Kidney (tissue), 14 donors: ENCODE data around the gene MACROD2. TPM values are rescaled to one million over a fixed set of nuclear protein-coding genes. Genes with fewer than 3 reads are reported as not detected.

ENCODE experiments used
- DNase-seq, 5 donors: peaks; one replicate each; pipeline ENCODE4 v3.0.0-alpha.2; 2013 to 2020
- FAIRE-seq: peaks from 2 replicates; lab custom pipeline; 2012; peaks lifted over from hg19 to GRCh38; lab: Jason Lieb, UNC
- H3K27ac ChIP-seq, 2 donors: one replicate each; pipeline ENCODE4 v1.7.0; 2013; ENCODE audit warnings: low read depth in 2 of 2, low read length in 2 of 2, inconsistent platforms in 1 of 2
- H3K27me3 ChIP-seq: one replicate; pipeline ENCODE4 v1.7.1; 2013; ENCODE audit warnings: low read length, inconsistent platforms; ENCODE audit not compliant: control insufficient read depth, insufficient read depth
- H3K36me3 ChIP-seq, 3 donors: one replicate each; pipeline versions ENCODE4 v1.7.0 to v1.7.1; 2013; ENCODE audit warnings: low read length in 3 of 3, control low read depth in 1 of 3, inconsistent platforms in 1 of 3; ENCODE audit not compliant: insufficient read depth in 3 of 3, control insufficient read depth in 2 of 3
- H3K4me1 ChIP-seq, 3 donors: one replicate each; pipeline versions ENCODE4 v1.7.0 to v1.7.1; 2013; ENCODE audit warnings: low read length in 3 of 3, inconsistent platforms in 1 of 3, low read depth in 1 of 3; ENCODE audit not compliant: control insufficient read depth in 2 of 3, insufficient read depth in 2 of 3
- H3K4me3 ChIP-seq, 3 donors: one replicate each; pipeline versions ENCODE4 v1.7.0 to v1.8.1; 2013; ENCODE audit warnings: low read length in 3 of 3, control low read depth in 1 of 3, inconsistent platforms in 1 of 3
- H3K9ac ChIP-seq, 3 donors: one replicate each; pipeline versions ENCODE4 v1.7.0 to v1.7.1; 2013; ENCODE audit warnings: low read length in 3 of 3, control low read depth in 1 of 3, inconsistent platforms in 1 of 3
- H3K9me3 ChIP-seq, 3 donors: one replicate each; pipeline versions ENCODE4 v1.7.0 to v1.7.1; 2013; ENCODE audit warnings: low read length in 3 of 3, control low read depth in 1 of 3, inconsistent platforms in 1 of 3; ENCODE audit not compliant: control insufficient read depth in 2 of 3, insufficient read depth in 1 of 3
- CTCF ChIP-seq: IDR thresholded peaks from 3 replicates; pipeline ENCODE4 v1.5.1; 2012; ENCODE audit warnings: mild to moderate bottlenecking, moderate library complexity, borderline replicate concordance; ENCODE audit not compliant: insufficient read depth; ENCODE audit errors: extremely low read depth
- intact Hi-C: fragments of 100-400 bp; cut with DNase I; formaldehyde crosslinking; loops from one replicate; pipeline ENCODE4 v1.11.1; 2022
- polyA plus RNA-seq: library from polyadenylated mRNA; stranded (reverse); fragments of 350-450 nt; fragmentation: Illumina TruSeq; extraction: RNeasy Lipid Tissue Mini Kit (QIAGEN cat#74804); gene quantifications from one replicate; pipeline ENCODE4 v1.2.3, GENCODE V29; 2014; ENCODE audit warnings: low read depth, low replicate concordance; ENCODE audit not compliant: insufficient read depth
- total RNA-seq: library from RNA; stranded (reverse); fragmentation: NEBNext Ultra II Directional; extraction: Animal tissue kit (Norgen Biotek cat#: 25700); gene quantifications from one replicate; pipeline ENCODE4 v1.2.1, GENCODE V29; 2021
- donor health status: control.
- donor health status: control.
- donor health status: control.
- donor health status: control.
- donor health status: control.
- donor health status: DM: yes; HTN: yes; CAD: no.
- donor health status: Normal renal cell carcinoma (clear cell type).

Gene MACROD2
- total and polyA plus RNA-seq, 2 donors from 2014 or later, result 3.0 to 10.0 TPM

GRCh38 chr20:15020845-15021244 lies 1025.5 kb downstream of the MACROD2 start:
- intact Hi-C loops, result no loop called here
- DNase-seq (no peak), FAIRE-seq (no peak)
- no peak for TF ChIP-seq CTCF
- H3K9ac ChIP-seq, result no peak overlapping the region
- no peaks in the 10 kb centered on the region for H3K36me3 ChIP-seq
- no peak overlapping the region for H3K27ac ChIP-seq
- no peak overlapping the region for H3K4me3 ChIP-seq
- no peaks in the 10 kb centered on the region for H3K9me3 ChIP-seq
- no peaks in the 10 kb centered on the region for H3K27me3 ChIP-seq
- no peaks in the 10 kb centered on the region for H3K4me1 ChIP-seq

- H3K27me3 ChIP-seq, result no peaks in the 10 kb centered on the region
- no peaks in the 10 kb centered on the region for H3K9me3 ChIP-seq
- no peak for TF ChIP-seq CTCF
- intact Hi-C loops, result no loop called here
- H3K4me3 ChIP-seq, result no peak overlapping the region
- H3K36me3 ChIP-seq, result no peaks in the 10 kb centered on the region
- no peak overlapping the region for H3K9ac ChIP-seq
- H3K4me1 ChIP-seq, result no peaks in the 10 kb centered on the region
- DNase-seq, result no peak
- no peak for FAIRE-seq
- H3K27ac ChIP-seq, result no peak overlapping the region
Observed at GRCh38 chr20:15022921-15023320, 1027.6 kb downstream of the MACROD2 start.

- Histone ChIP-seq H3K9ac (no peak overlapping the region), H3K4me1 (no peaks in the 10 kb centered on the region), H3K27ac (no peak overlapping the region), H3K36me3 (no peaks in the 10 kb centered on the region), H3K27me3 (no peaks in the 10 kb centered on the region), H3K9me3 (no peaks in the 10 kb centered on the region), H3K4me3 (no peak overlapping the region)
- TF ChIP-seq CTCF, result no peak
- no peak for DNase-seq
- intact Hi-C loops, result no loop called here
- FAIRE-seq, result no peak
Observed at GRCh38 chr20:15026759-15027158, 1031.4 kb downstream of the MACROD2 start.

- TF ChIP-seq CTCF, result no peak
- no peak overlapping the region for H3K27ac ChIP-seq
- no peaks in the 10 kb centered on the region for H3K36me3 ChIP-seq
- DNase-seq (no peak), FAIRE-seq (no peak)
- H3K4me1 ChIP-seq, result no peaks in the 10 kb centered on the region
- no peaks in the 10 kb centered on the region for H3K27me3 ChIP-seq
- no peak overlapping the region for H3K4me3 ChIP-seq
- intact Hi-C loops, result no loop called here
- H3K9ac ChIP-seq, result no peak overlapping the region
- no peaks in the 10 kb centered on the region for H3K9me3 ChIP-seq
Observed at GRCh38 chr20:15030826-15031225, 1035.5 kb downstream of the MACROD2 start.
